Hepatocyte (in vitro differentiated cells): Measurements from ENCODE around the gene TLE6.

ENCODE experiments used
- EZH2 ChIP-seq: fragments of 200-600 bp; sonication (generic); IDR thresholded peaks from 2 replicates; pipeline ENCODE4 v1.6.1; 2016; ENCODE audit warnings: antibody characterized with exemption, mild to moderate bottlenecking, borderline replicate concordance
- EZH2phosphoT487 ChIP-seq: fragments of 200-600 bp; sonication (generic); IDR thresholded peaks from one replicate; pipeline ENCODE4 v1.6.1; 2018; ENCODE audit warnings: antibody characterized with exemption, mild to moderate bottlenecking, low read depth, moderate library complexity; ENCODE audit not compliant: unreplicated experiment, severe bottlenecking
- TF ChIP-seq, protein P1 (sequence below): fragments of 200-600 bp; sonication (generic); IDR thresholded peaks from 2 replicates; pipeline ENCODE4 v1.5.1; 2016; ENCODE audit warnings: antibody characterized with exemption, mild to moderate bottlenecking; ENCODE audit not compliant: poor library complexity

DNA sequence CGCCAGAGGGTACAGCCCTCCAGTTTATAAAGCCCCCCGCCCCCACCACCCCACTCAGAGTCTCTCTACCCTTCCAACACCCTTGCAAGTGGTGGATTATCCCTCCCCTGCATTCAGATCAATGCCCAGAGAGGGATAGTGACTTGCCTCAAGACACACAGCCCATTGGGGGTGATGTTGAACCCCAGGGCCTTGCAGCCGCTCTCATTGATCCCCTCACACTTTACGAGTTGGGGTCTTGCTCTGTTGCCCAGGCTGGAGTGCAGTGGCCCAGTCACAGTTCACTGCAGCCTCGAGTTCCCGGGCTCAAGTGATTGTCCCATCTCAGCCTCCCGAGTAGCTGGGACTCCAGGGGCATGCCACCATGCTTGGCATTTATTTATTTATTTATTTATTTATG, 40.6 kb downstream of the TLE6 start:
- TF ChIP-seq, protein P1, sequence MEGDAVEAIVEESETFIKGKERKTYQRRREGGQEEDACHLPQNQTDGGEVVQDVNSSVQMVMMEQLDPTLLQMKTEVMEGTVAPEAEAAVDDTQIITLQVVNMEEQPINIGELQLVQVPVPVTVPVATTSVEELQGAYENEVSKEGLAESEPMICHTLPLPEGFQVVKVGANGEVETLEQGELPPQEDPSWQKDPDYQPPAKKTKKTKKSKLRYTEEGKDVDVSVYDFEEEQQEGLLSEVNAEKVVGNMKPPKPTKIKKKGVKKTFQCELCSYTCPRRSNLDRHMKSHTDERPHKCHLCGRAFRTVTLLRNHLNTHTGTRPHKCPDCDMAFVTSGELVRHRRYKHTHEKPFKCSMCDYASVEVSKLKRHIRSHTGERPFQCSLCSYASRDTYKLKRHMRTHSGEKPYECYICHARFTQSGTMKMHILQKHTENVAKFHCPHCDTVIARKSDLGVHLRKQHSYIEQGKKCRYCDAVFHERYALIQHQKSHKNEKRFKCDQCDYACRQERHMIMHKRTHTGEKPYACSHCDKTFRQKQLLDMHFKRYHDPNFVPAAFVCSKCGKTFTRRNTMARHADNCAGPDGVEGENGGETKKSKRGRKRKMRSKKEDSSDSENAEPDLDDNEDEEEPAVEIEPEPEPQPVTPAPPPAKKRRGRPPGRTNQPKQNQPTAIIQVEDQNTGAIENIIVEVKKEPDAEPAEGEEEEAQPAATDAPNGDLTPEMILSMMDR: no peak
- TF ChIP-seq EZH2 (no peak), EZH2phosphoT487 (no peak)
